GM19467 (cell line): Measurements from ENCODE around the gene DMBT1.

Source experiments
- ATAC-seq: cut with Tn5 transposase; IDR thresholded peaks from one replicate; pipeline ENCODE4 v1.9.1; 2021; ENCODE audit warnings: mild to moderate bottlenecking, moderate library complexity; ENCODE audit not compliant: unreplicated experiment

Gene DMBT1

DNA sequence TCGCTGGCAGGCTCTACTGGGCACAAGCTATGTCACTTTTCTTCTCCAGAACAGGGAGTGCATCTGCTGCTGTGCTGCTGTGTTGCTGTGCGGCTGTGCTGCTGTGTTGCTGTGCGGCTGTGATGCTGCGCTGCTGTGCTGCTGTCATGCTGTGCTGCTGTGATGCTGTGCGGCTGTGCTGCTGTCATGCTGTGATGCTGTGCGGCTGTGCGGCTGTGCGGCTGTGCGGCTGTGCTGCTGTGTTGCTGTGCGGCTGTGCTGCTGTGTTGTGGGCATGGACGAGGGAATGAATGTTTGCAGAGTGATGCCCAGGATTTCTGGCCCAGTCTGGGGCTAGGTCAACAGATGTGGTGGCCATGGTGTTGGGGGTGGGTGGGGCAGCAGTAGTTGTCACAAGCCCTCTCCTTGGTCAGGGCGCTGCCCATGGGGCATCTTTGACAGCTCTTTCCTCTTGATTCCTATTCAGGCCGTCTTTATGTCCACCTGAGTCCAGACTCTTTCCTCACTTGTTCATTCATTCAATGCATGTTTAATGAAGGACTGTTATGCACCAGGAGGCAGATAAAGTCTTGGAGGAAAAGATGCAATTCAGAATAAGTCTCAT is 83.5 kb downstream of the DMBT1 start:
- ATAC-seq, result no peak

DNA sequence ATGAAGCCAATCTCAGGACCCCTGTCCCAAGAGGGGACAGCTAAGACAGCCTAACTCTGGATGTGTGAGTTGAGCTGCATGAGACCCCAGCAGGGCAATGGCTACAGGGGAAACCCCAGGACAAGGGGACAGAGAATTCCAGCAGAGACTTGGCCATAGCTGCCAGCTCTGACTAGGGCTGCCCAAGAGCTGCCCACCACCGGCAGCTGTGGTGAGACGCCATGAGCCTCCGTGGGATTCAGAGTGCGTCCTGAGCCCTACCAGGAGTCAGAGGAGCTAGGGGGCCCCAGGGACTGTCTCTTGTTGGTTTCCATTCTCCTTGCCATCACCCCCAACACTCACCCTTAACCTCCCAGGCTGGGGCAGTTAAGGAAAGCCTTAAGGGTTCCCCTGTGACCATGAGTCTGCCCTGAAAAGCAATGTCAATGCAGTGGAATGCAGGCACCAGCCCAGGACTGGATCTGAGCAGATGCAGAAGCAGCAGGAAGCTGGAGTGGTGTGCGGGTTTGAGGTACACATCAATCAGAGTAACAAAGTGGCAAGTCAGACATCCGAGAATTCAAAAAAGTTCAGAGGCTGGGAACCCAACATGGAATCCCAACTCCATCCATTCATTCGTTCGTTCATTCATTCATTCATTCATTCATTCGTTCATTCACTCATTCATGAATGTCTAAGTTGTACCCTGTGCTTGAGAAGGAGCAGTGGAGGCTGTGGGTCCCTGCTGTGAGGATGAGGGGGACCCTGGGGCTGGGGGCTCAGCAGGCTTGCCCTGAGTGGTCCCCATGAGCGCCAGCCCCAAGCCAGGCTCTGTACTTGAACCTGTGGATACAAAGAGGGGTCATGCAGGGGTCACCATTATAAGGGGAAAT is 86.2 kb downstream of the DMBT1 start:
- ATAC-seq, result no peak

DNA sequence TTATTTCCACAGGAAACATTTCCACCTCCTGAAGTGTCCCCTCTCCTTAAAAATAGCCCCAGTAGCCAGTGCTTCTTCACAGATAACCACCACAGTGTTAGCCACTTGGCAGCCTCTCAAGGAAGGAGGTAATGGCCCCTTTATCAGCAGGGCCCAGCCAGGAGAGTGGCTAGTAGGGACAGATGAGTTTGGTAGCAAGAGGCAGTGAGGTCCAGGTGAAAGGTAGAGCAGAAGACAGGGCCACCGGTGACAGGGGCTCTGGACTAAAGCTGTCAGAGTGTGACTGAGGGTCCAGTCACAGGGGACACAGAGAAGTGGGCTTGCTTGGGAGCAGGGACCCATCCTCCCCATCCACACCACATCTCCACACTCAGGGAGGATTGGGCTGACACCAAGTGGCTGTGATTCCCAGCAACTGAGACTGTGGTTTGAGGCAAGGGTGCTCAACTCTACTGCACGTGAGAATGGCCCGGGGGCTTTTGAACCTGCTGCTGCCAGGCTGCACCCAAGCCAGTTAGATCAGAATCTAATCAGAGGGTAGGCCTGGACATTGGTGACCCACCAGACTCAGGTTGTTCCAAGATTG is 86.9 kb downstream of the DMBT1 start:
- no peak for ATAC-seq

DNA sequence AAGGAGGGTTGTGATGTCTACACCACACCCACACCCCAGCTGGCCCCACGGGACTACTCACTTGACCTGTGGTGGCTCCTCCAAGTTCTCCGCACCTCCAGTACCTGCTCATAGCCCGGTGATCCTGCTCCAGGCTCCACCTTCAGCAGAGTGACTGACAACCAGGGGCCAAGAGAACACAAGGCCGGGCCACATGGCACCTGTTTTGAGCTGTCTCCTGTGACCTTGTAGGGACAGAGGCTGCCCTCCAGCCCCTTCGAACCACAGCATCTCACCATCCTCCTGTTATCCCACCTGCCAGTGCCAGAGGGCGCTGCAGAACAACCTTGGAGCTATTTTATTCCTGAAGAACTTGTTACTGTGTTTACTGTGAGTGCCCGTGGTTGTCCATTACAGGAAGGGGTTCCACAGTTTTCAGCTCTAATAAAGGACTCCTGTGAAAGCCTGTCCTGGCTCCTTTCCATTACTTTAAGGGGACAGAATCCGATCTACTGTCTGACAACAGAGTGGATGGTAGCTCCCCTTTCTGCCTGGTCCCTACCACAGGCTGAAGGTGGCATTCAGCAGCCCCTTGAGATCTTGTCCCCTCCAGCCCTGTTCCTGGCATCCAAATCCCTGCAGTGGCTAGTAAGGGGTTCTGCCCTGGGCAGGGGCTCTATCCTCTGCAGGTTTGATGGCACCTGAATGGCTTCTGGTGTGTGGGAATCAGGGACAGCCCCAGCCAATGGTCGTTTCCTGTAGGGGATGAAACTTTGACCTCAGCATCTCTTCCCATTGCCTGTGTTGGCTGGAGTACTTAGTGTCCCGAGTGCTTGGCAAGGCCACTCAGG is 88.3 kb downstream of the DMBT1 start:
- no peak for ATAC-seq

DNA sequence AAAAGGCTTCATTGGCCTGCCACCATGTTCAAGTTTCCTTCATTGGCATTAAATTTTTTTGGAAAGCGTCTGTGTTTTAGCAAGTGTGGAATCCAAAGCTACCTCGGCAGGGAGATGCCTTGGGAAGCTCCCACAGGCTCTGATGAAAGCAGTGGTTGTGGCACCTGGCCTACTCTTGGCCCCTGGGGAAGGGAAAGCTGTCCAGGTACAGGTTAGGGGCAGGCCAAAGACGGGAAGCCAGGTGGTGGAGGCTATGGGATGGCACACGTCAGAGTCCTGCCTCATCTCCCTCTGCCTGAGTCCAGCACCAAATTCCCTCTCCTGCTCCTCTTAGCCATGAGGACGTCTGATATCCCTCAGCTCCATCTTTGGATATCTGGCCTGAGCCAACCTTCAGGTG is 89.3 kb downstream of the DMBT1 start:
- ATAC-seq, result no peak

DNA sequence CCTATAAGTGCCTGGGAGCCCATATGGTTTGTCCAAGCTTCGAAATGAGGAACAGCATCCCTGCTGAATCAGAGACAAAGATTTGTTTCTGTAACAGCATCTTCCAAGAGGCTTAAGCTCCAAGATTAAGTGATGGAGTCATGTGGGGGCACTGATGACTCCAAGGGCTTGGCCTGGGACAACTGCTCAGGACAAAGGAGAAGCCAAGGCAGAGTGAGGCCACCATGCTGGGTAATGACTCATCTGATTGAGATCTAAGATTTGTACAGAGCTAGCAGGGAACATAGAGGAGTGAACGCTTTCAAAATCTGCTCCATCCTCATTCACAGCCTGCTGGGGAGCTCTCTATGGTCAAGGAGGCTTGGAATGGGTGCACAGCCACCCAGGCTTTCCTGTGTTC is 89.8 kb downstream of the DMBT1 start:
- ATAC-seq, result no peak

DNA sequence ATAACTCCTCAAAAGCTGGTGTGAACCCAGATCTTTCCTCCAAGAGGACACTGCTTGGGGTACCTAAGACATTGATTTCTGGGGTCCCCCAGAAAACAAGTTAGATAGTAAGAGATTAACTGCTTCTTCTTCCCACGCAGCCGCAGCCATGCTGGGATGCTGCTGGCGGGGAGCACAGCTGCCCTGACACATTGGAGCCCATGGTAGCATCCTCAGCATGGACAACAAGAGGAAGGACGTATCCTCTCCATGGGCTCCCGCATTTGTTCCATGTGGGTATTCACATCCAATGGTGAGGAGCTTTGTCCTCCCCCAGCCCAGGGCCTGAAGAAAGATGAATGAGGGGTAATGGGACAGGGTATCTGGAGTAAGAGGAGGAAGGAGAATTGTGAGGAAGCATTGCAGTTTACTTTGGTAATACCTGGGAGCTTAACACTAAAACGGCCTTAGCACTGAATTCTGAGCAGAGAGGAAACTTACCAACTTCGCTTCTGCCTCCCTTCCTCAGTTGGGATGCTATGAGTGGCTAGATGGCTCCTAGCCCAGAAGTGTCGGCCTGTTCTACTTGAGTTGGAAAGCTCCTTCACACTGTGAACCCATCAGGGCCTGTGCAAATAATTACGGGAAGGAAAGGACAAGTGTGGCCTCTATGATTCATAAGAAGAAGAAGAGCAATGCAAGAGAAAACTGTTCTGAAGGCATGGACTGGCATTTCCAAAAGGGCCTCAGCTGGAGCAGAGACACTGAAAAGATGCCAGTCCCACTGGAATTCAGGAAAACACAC is 95.2 kb downstream of the DMBT1 start:
- no peak for ATAC-seq

DNA sequence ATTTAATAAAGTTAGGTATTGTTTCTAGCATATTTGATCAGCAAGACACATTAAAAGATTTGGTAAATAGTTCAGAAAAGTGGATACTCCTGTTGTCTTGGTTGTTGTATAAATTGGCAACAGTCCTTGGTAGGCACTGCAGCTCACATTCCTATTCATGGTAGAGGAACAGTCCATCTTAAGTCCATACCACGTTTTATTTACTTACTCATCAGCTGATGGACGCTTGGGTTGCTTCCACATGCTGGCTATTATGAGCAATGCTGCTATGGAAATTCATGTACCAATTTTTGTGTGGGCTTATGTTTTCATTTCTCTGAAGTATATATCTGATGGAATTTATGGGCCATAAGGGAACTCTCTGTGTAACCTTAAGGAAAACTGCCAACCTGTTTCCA is 95.8 kb downstream of the DMBT1 start:
- ATAC-seq, result no peak

DNA sequence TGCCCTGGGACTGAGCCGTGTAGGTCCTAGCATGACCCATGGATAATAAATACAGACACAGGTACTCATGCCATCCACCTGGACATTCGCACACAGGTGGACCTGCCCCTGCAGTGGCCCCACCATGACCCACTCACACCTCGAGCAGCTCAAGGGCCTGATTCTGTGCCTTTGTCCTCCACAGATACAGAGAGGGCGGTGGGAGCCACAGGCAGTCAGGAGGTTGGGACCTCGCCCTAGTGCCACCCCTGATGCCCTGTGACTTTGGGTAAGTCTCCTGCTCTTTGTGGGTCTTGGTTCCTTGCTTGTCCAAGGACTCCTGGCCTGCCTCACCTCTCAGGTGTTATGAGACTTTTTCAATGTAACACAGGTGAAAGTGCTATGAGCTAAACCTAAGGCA is 96.2 kb downstream of the DMBT1 start:
- ATAC-seq, result no peak

DNA sequence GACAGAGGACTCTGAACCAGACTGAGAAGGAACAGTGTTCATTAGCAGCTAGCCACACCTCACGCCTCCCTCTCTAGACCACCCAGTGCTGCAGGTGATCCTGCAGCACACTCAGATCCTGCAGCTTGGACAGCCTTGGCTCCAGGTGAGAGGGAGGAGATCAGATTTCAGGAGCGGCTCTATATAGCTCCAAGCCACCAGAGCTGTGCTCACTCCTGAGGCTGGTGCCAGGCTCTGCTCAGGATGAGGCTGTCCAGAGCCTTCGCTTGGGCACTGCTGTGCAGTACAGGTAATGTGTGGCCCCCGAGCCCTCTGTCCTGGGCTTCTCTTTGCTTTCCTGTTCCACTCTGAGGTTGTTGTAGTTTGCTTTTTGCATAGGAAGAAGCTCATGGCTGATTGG is 96.7 kb downstream of the DMBT1 start:
- ATAC-seq, result no peak

DNA sequence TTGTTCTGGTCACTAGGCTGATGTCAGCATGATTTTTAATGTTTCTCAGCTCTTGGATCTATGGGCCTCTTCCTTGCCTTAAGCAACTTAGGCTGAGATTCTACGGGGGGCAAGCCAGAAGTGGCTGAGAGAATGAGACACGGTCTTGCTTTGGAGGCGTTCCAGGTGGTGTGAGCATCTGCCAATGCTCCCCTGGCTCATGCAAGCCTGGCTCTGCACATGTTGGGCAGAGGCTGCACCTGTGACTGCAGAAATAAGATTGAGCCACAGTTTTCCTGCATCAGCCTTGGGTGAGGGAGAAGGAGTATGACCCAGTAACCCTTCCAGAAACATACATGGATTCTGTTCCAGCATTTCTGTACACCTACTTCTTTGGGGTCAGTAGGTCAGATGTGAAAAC is 97.2 kb downstream of the DMBT1 start:
- ATAC-seq, result no peak

DNA sequence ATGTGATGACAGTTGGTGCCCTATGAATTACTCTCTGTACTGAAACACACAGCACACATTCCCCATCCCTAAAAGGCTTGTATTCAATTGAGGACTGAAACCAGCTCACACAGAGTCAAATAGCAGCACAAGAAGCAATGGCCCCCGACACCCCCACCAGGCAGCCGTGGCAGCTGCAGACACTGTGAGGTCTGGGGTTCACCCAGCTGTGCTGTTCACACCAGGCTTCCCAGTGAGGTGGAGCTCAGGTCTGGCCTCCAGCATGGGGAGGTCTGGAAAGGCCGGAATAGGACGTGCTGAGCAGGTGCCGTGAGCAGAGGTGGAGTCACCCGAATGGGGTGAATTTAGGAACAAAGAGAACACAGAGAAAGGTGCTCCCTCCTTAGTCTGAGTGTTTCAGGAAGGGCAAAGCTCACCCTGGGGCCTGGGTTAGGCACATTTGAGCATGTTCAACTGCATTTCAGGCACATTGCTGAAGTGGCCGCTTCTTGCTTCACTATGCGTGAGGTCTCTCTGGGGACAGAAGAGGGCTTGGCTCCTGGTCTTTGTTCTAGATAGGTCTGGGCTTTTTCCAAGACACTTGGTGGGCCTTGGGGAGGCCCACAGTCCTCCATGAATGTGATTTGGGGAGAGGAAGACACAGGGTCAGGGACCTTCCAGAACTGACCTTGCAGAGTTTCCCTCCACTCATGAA is 97.9 kb downstream of the DMBT1 start:
- no peak for ATAC-seq

DNA sequence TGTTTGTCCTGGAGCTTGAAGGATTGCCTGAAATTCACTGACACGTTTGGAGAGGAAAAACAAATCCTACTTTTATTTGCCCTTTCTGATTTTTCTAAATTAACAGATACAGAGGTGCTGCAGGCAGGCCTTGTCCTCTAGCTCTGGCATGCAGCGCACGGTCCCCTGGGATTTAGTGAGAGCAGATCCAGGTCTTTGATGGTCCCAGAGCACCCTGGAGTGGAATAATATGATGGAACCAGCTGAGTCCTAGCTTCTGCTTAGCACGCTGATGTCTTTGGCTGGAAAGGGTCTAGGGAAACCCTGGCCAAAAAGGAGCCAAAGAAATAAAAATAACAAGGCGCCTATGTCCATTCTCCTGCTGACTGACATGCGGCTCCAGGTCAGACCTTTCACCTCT is 98.6 kb downstream of the DMBT1 start:
- ATAC-seq, result no peak

DNA sequence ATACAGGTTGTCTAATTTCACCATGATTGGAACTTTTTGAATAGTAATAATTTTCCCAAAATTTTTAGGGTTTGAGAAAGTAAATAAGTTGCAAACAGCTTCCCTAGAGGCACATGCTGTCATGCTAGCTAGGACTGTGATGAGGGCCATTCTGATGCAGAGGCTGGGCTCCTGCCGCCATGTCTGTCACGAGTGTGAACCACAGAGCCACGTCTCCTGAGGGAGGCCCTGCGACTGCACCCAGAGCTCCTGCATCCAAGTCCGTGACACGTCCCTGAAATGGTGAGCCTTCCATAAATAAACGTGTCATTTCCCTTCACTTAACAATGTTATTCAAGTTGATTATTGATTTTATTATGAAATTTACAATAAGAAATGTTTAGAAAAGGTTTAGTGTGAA is 99.1 kb downstream of the DMBT1 start:
- ATAC-seq, result no peak

DNA sequence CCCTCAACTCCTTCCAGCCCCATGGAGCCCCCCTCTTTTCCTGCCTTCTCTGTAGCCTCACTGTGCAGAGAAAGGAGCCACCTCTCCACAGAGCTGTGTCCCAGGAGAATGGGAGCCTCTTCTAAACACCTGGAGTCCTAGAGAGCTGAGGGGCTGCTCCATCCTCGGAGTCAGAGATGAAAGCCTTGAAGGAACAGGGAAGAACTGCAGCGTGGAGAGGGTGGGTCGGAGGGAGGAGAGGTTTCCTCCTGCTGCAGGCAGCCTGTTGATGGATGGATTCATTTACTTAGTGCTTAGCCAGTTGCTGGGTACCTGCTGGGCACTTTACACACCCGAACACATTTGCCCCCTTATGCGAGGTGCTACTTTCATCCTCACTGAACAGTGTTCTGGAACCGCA is 100.1 kb downstream of the DMBT1 start:
- ATAC-seq, result no peak

DNA sequence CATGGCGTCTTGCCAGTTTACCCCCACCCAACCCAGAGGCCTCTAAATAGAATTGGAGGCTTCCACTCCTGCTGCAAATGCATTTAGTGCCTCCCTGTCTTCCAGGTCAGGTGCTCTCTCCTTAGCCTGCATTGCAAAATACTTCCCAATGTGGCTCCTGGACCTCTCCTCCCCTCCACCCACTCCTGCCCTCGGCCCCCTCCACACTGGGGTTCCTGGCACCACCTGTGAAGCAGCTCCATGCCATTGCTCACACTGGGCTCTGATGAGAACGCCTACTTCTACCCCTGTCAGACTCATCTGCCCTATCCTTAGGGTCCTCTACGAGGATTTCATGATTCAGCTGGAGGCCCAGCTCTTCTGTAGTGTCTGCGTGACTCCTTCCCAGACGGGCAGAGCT is 101.7 kb downstream of the DMBT1 start:
- no peak for ATAC-seq

DNA sequence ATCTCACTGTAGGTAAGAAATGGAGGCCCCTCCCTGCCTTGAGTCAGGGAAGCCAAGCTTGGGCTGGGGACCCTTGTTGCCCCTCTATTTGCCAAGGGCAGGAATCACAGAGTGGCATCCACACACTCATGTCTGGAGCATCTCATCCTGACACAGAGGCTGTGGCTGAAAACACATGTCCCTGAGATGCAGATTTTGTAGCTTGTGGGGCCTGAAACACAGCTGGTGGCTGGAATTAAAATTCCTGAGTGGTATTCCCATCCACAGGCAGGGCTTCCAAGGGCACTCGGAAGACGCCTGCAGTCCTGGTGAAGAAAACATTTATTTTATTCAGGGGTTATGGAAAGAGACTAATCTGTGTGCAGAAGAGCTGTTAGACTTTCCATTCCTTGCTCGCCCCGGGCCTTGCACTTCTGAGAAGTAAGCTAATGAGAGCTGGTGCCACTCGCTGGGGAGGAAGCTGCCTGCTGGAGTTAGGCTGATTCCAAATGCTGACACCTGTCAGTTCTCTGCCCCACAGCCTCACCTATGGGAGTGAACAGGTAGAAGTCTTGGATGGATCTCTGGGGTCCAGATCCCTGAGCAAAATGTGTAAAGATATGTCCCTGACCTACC is 103.1 kb downstream of the DMBT1 start:
- no peak for ATAC-seq

DNA sequence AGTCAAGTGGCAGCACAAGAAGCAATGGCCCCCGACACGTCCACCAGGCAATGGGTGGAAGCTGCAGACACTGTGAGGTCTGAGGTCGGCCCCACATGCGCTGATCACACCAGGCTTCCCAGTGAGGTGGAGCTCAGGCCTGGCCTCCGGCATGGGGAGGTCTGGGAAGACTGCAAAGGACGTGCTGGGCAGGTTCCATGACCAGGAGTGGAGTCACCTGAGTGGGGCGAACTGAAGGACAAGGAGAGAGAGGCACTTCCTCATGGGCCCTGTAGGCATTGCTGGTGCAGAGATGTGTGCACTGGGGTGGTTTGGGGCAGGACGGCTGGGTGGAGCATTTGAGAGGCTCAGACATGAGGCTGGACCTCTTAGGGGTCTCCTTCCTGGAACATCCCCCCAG is 103.9 kb downstream of the DMBT1 start:
- no peak for ATAC-seq

DNA sequence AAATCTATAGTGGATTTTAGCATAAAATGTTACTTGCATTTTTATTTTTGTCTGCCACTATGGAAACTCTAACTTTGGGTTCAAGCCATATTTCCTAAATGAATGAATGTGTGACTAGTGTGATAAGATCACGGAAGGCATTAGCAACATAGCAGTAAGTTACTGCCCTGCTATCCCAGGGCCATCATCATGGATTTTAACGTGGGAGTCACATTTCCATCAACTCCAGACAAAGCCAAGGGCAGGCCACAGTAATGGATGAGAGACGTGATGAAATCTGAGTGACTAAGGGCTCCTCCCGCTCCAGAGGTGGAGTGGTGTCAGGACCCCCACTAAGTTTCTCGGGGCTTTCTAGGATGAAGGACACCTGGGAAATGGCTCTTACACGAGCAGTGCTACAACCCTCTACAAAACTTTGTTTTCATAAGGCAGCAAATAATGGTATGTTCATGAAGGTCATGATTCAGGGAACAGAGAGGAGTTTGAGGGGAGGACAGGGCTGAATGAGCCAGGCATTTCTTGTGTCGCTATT is 104.8 kb downstream of the DMBT1 start:
- ATAC-seq, result no peak
